Breast epithelium (tissue), 3 donors: Measurements from ENCODE around the gene PRKG1.

ENCODE experiments used
- POLR2A ChIP-seq: fragments of 450-650 bp; IDR thresholded peaks from one replicate; pipeline ENCODE4 v1.6.1; 2016; ENCODE audit warnings: antibody characterized with exemption, mild to moderate bottlenecking, moderate library complexity
- TF ChIP-seq, protein P1 (sequence below), 3 donors: fragments of 450-650 bp; IDR thresholded peaks; one replicate each; pipeline ENCODE4 v1.5.1; 2016 to 2017; ENCODE audit warnings: antibody characterized with exemption in 3 of 3, mild to moderate bottlenecking in 3 of 3, moderate library complexity in 3 of 3

GRCh38 chr10:51952056-51952455 lies 877.8 kb downstream of the PRKG1 start:
- TF ChIP-seq POLR2A, result no peak
- TF ChIP-seq, protein P1, sequence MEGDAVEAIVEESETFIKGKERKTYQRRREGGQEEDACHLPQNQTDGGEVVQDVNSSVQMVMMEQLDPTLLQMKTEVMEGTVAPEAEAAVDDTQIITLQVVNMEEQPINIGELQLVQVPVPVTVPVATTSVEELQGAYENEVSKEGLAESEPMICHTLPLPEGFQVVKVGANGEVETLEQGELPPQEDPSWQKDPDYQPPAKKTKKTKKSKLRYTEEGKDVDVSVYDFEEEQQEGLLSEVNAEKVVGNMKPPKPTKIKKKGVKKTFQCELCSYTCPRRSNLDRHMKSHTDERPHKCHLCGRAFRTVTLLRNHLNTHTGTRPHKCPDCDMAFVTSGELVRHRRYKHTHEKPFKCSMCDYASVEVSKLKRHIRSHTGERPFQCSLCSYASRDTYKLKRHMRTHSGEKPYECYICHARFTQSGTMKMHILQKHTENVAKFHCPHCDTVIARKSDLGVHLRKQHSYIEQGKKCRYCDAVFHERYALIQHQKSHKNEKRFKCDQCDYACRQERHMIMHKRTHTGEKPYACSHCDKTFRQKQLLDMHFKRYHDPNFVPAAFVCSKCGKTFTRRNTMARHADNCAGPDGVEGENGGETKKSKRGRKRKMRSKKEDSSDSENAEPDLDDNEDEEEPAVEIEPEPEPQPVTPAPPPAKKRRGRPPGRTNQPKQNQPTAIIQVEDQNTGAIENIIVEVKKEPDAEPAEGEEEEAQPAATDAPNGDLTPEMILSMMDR (IDR thresholded peaks at IDR 0.05), result no peak
